H1 (cell line): Measurements from ENCODE around the gene GNA12. TPM values are rescaled to one million over a fixed set of nuclear protein-coding genes. Genes with fewer than 3 reads are reported as not detected.
A peak's percentile ranks its signal among the peaks of the same experiment; 100 is the strongest.

ENCODE experiments used
- CTCF ChIA-PET: fragments of 300-600 bp; sonication (Branson Sonifier 250); formaldehyde crosslinking; loops from one replicate; lab custom pipeline; 2021; ENCODE audit not compliant: partially characterized antibody; lab: Charles Lee
- POLR2A ChIA-PET: fragments of 300-600 bp; sonication (Branson Sonifier 250); formaldehyde crosslinking; loops from one replicate; lab custom pipeline; 2021; ENCODE audit warnings: inconsistent platforms; ENCODE audit not compliant: partially characterized antibody; lab: Charles Lee
- DNase-seq, 2 experiments: peaks; one replicate each; pipeline versions ENCODE4 v3.0.0 to v3.0.0-alpha.2; 2010 to 2022; ENCODE audit warnings: low spot score in 2 of 2, low read depth in 1 of 2, mixed read lengths in 1 of 2
- FAIRE-seq: peaks from 2 replicates; lab custom pipeline; 2011; peaks lifted over from hg19 to GRCh38; lab: Jason Lieb, UNC
- H2AFZ ChIP-seq: 2 replicates; pipeline ENCODE4 v1.8.1; 2012; ENCODE audit warnings: low read length, inconsistent platforms
- H2AK5ac ChIP-seq: 2 replicates; pipeline ENCODE4 v1.6.1; 2013; ENCODE audit warnings: low read depth, low read length
- H2BK120ac ChIP-seq: replicated peaks from 2 replicates; pipeline ENCODE3; 2013; ENCODE audit warnings: low read depth, low read length, inconsistent platforms
- H2BK12ac ChIP-seq: 2 replicates; pipeline ENCODE4 v1.6.1; 2013; ENCODE audit warnings: low read depth, low read length
- H2BK15ac ChIP-seq: 2 replicates; pipeline ENCODE4 v1.6.1; 2013; ENCODE audit warnings: low read length
- H2BK20ac ChIP-seq: 2 replicates; pipeline ENCODE4 v1.6.1; 2013; ENCODE audit warnings: low read length
- H2BK5ac ChIP-seq: 2 replicates; pipeline ENCODE4 v1.6.1; 2013; ENCODE audit warnings: low read depth, low read length
- H3K14ac ChIP-seq: 2 replicates; pipeline ENCODE4 v1.6.1; 2013; ENCODE audit warnings: inconsistent platforms; ENCODE audit not compliant: insufficient read length
- H3K18ac ChIP-seq: 2 replicates; pipeline ENCODE4 v1.6.1; 2013; ENCODE audit warnings: low read length; ENCODE audit errors: extremely low read depth
- H3K23ac ChIP-seq: 2 replicates; pipeline ENCODE4 v1.6.1; 2013; ENCODE audit warnings: inconsistent platforms; ENCODE audit not compliant: insufficient read length
- H3K23me2 ChIP-seq: 2 replicates; pipeline ENCODE4 v1.6.1; 2013; ENCODE audit warnings: low read depth, low read length
- H3K27ac ChIP-seq: 2 replicates; pipeline ENCODE4 v1.6.1; 2011; ENCODE audit warnings: low read depth, low read length, inconsistent platforms
- H3K27me3 ChIP-seq, 4 experiments: replicated peaks in 1 of 4; 1 replicate in 1 of 4; 2 replicates in 3 of 4; pipeline versions ENCODE4 v1.6.1 to v1.8.1; 2011 to 2013; ENCODE audit warnings: low read length in 3 of 4, mild to moderate bottlenecking in 3 of 4, inconsistent platforms in 2 of 4, mixed read lengths in 2 of 4, moderate library complexity in 1 of 4; ENCODE audit not compliant: control insufficient read depth in 3 of 4, insufficient read depth in 3 of 4; ENCODE audit errors: extremely low read depth in 1 of 4
- H3K36me3 ChIP-seq, 4 experiments: 2 replicates each; pipeline versions ENCODE4 v1.6.1 to v1.8.1; 2011 to 2013; ENCODE audit warnings: mild to moderate bottlenecking in 4 of 4, low read length in 3 of 4, moderate library complexity in 2 of 4, control low read depth in 1 of 4, inconsistent platforms in 1 of 4; ENCODE audit not compliant: insufficient read depth in 4 of 4, control insufficient read depth in 2 of 4
- H3K4ac ChIP-seq: replicated peaks from 2 replicates; pipeline ENCODE3; 2013; ENCODE audit warnings: low read length, low read depth, mixed read lengths, inconsistent platforms; ENCODE audit not compliant: insufficient read length
- H3K4me1 ChIP-seq, 4 experiments: replicated peaks in 1 of 4; 1 replicate in 1 of 4; 2 replicates in 3 of 4; pipeline versions ENCODE4 v1.6.1 to v1.8.1; 2011 to 2013; ENCODE audit warnings: low read length in 3 of 4, inconsistent platforms in 2 of 4, mixed read lengths in 1 of 4; ENCODE audit not compliant: insufficient read depth in 4 of 4, control insufficient read depth in 3 of 4
- H3K4me2 ChIP-seq, 2 experiments: 2 replicates each; pipeline versions ENCODE4 v1.6.1 to v1.8.1; 2011 to 2013; ENCODE audit warnings: low read depth in 2 of 2, low read length in 2 of 2, control low read depth in 1 of 2, inconsistent platforms in 1 of 2, mild to moderate bottlenecking in 1 of 2; ENCODE audit not compliant: insufficient read depth in 1 of 2
- H3K4me3 ChIP-seq, 4 experiments: fragments of 200-600, 300-600 bp in 1 of 4; sonication (generic), shearing (Covaris generic), sonication (Bioruptor Twin) in 1 of 4; 2 replicates each; pipeline versions ENCODE4 v1.5.1 to v1.8.1; 2011 to 2016; ENCODE audit warnings: low read length in 4 of 4, low read depth in 3 of 4, control low read depth in 2 of 4, inconsistent platforms in 2 of 4, mild to moderate bottlenecking in 2 of 4, mixed read lengths in 1 of 4, moderate library complexity in 1 of 4; ENCODE audit not compliant: insufficient read depth in 2 of 4; ENCODE audit errors: extremely low read depth in 1 of 4
- H3K56ac ChIP-seq: replicated peaks from 2 replicates; pipeline ENCODE3; 2013; ENCODE audit warnings: low read depth, mild to moderate bottlenecking, mixed read lengths, low read length, inconsistent platforms; ENCODE audit not compliant: insufficient read length
- H3K79me1 ChIP-seq: 2 replicates; pipeline ENCODE4 v1.6.1; 2013; ENCODE audit warnings: low read depth, low read length, control low read depth
- H3K79me2 ChIP-seq, 2 experiments: 2 replicates each; pipeline versions ENCODE4 v1.6.1 to v1.8.1; 2012 to 2013; ENCODE audit warnings: low read length in 2 of 2, mild to moderate bottlenecking in 2 of 2, inconsistent platforms in 1 of 2; ENCODE audit not compliant: insufficient read depth in 2 of 2, control insufficient read depth in 1 of 2
- H3K9ac ChIP-seq, 4 experiments: replicated peaks in 1 of 4; 1 replicate in 1 of 4; 2 replicates in 3 of 4; pipeline versions ENCODE4 v1.6.1 to v1.8.1; 2011 to 2013; ENCODE audit warnings: low read depth in 3 of 4, low read length in 3 of 4, control low read depth in 2 of 4, mild to moderate bottlenecking in 2 of 4, moderate library complexity in 2 of 4, inconsistent platforms in 1 of 4; ENCODE audit errors: extremely low read depth in 1 of 4
- H3K9me3 ChIP-seq, 2 experiments: 2 replicates each; pipeline versions ENCODE4 v1.6.1 to v1.8.1; 2012 to 2013; ENCODE audit warnings: mild to moderate bottlenecking in 2 of 2, moderate library complexity in 2 of 2, control low read depth in 1 of 2, inconsistent platforms in 1 of 2, low read depth in 1 of 2, low read length in 1 of 2, mixed read lengths in 1 of 2; ENCODE audit not compliant: insufficient read depth in 2 of 2
- H4K20me1 ChIP-seq, 2 experiments: replicated peaks in 1 of 2; 2 replicates each; pipeline versions ENCODE3 to v1.8.1; 2011 to 2013; ENCODE audit warnings: inconsistent platforms in 2 of 2, low read length in 2 of 2, mild to moderate bottlenecking in 1 of 2; ENCODE audit not compliant: insufficient read depth in 2 of 2, control insufficient read depth in 1 of 2
- H4K5ac ChIP-seq: 2 replicates; pipeline ENCODE4 v1.6.1; 2013; ENCODE audit warnings: low read length, low read depth, mixed read lengths, inconsistent platforms; ENCODE audit not compliant: insufficient read length
- H4K8ac ChIP-seq: 2 replicates; pipeline ENCODE4 v1.8.0; 2013; ENCODE audit warnings: mild to moderate bottlenecking, moderate library complexity, low read length, inconsistent platforms; ENCODE audit not compliant: insufficient read depth; ENCODE audit errors: extremely low read depth
- H4K91ac ChIP-seq: replicated peaks from 2 replicates; pipeline ENCODE3; 2013; ENCODE audit warnings: low read length, mixed read lengths, inconsistent platforms; ENCODE audit not compliant: insufficient read length
- ATF2 ChIP-seq: IDR thresholded peaks from 2 replicates; pipeline ENCODE4 v1.6.1; 2012; ENCODE audit warnings: low read length, inconsistent platforms
- EGR1 ChIP-seq: IDR thresholded peaks from 2 replicates; pipeline ENCODE4 v1.6.1; 2011; ENCODE audit warnings: low read depth, low read length, borderline replicate concordance
- HDAC2 ChIP-seq, 2 experiments: fragments of 300-600 bp in 1 of 2; sonication (generic) in 1 of 2; IDR thresholded peaks; 2 replicates each; pipeline ENCODE4 v1.6.1; 2011 to 2012; ENCODE audit warnings: low read depth in 2 of 2, low read length in 2 of 2, mild to moderate bottlenecking in 2 of 2, moderate library complexity in 2 of 2, borderline replicate concordance in 1 of 2, inconsistent platforms in 1 of 2
- JUND ChIP-seq: IDR thresholded peaks from 2 replicates; pipeline ENCODE4 v1.6.1; 2011; ENCODE audit warnings: mild to moderate bottlenecking, improper control_type of control experiment, low read length
- KDM1A ChIP-seq: fragments of 200-600, 300-600 bp; sonication (generic); IDR thresholded peaks from 2 replicates; pipeline ENCODE4 v1.7.1; 2016; ENCODE audit warnings: mild to moderate bottlenecking, low read length, borderline replicate concordance
- MAFK ChIP-seq: IDR thresholded peaks from 2 replicates; pipeline ENCODE4 v1.6.1; 2012; ENCODE audit warnings: low read depth, mild to moderate bottlenecking, improper control_type of control experiment, low read length
- POLR2AphosphoS5 ChIP-seq: IDR thresholded peaks from 2 replicates; pipeline ENCODE4 v1.6.1; 2011; ENCODE audit warnings: low read depth, low read length
- TAF1 ChIP-seq: IDR thresholded peaks from 2 replicates; pipeline ENCODE4 v1.6.1; 2011; ENCODE audit warnings: mild to moderate bottlenecking, low read depth, low read length
- WGBS, 2 experiments: shearing (Covaris generic) in 1 of 2; methylation state at CpG; one replicate each; pipeline versions ENCODE4 v1.1.6 to v1.1.7; 2013 to 2015; ENCODE audit warnings: low lambda C conversion rate in 2 of 2, mixed read lengths in 2 of 2, inconsistent platforms in 1 of 2, low coverage in 1 of 2, missing lambda C conversion rate in 1 of 2; ENCODE audit not compliant: insufficient replicate concordance in 2 of 2, insufficient coverage in 1 of 2, insufficient read length in 1 of 2; ENCODE audit errors: extremely low coverage in 1 of 2, missing lambda C conversion rate in 1 of 2; 5-methylcytosine and 5-hydroxymethylcytosine counted together
- polyA plus RNA-seq, 7 experiments: library from polyadenylated mRNA; depleted of rRNA in 3 of 7; stranded (reverse) in 5 of 7; unstranded in 2 of 7; fragments of >200 nt in 5 of 7; fragments of 200-250 nt in 2 of 7; gene quantifications; 1 replicate in 5 of 7; 2 replicates in 1 of 7; 4 replicates in 1 of 7; pipeline versions ENCODE4 v1.2.1 to v1.2.3, GENCODE V29; 2011 to 2013; ENCODE audit warnings: missing spikeins in 2 of 7, mixed read lengths in 2 of 7
- total RNA-seq: library from RNA; stranded (reverse); fragmentation: NEBNext Ultra II Directional; extraction: Animal tissue kit (Norgen Biotek cat#: 25700); gene quantifications from 2 replicates; pipeline ENCODE4 v1.2.1, GENCODE V29; 2021

GNA12 gene
- total and polyA plus RNA-seq, 2 of the 8 experiments (the other 6 are each of a cell fraction or from before 2014, with no cell fraction given), result 96.5 to 109 TPM

- FAIRE-seq (no peak), DNase-seq (peak in 1 of 2 experiments; percentile 65)
- Histone ChIP-seq H4K8ac (peak overlapping the region; percentile 19), H3K79me1 (peaks cover 19% of the 10 kb centered on the region; the same call in 1 of the 2 replicates), H4K20me1 (peaks cover 3 to 5% of the 10 kb centered on the region in 2 experiments), H3K23me2 (no peaks in the 10 kb centered on the region), H3K27ac (peak overlapping the region; percentile 31; the same call in 1 of the 2 replicates), H2BK15ac (peak overlapping the region; percentile 34; the same call in 1 of the 2 replicates), H3K79me2 (peaks cover 25 to 100% of the 10 kb centered on the region in 2 experiments), H3K23ac (no peak overlapping the region), H3K4me1 (peaks cover 29 to 48% (median 39%) of the 10 kb centered on the region in 4 experiments), H3K18ac (peak overlapping the region; percentile 93), H3K9me3 (no peaks in the 10 kb centered on the region), H2AK5ac (peak overlapping the region; percentile 100), H2BK20ac (peak overlapping the region; percentile 86; the same call in 1 of the 2 replicates), H2BK120ac (peak overlapping the region; percentile 89), H3K4me3 (no peak overlapping the region), H3K14ac (no peak overlapping the region), H3K56ac (peak overlapping the region; percentile 33), H3K4ac (peak overlapping the region; percentile 82), H4K5ac (peak overlapping the region; percentile 46), H3K36me3 (no peaks in the 10 kb centered on the region), H4K91ac (peak overlapping the region; percentile 90), H3K4me2 (peak overlapping the region; percentile 7 to 23; a peak in 3 of 4 replicates), H2BK5ac (peak overlapping the region; percentile 85), H2BK12ac (peak overlapping the region; percentile 72), H3K9ac (no peak overlapping the region), H2AFZ (no peak overlapping the region), H3K27me3 (no peaks in the 10 kb centered on the region)
- WGBS, 2 experiments, result 57% methylated on average over 31 of the region's 31 CpGs; no CpG with 5 or more reads in 1 of the 2 experiments
- ChIA-PET POLR2A (interaction anchor here (0.6 to 4.7 kb wide), 4 partner anchors 10 to 30 kb away, joined by 3 to 21 read pairs (median 4); no protein-coding TSS in a partner anchor), CTCF (interaction anchor here (1.0 to 2.1 kb wide), 4 partner anchors 10 to 105 kb away, joined by 3 to 11 read pairs (median 6); no protein-coding TSS in a partner anchor)
- TF ChIP-seq EGR1 (no peak), MAFK (peak; percentile 52; the same call in 1 of the 2 replicates), TAF1 (0 out of 2 replicates have a peak, but pooled peaks have one; percentile 16), ATF2 (0 out of 2 replicates have a peak, but pooled peaks have one; percentile 42), JUND (peak; percentile 41; the same call in 1 of the 2 replicates), HDAC2 (IDR thresholded peaks at IDR 0.05; ENCODE audit: borderline replicate concordance in 1 of 2, low read depth in 2 of 2, low read length in 2 of 2) (0 out of 4 replicates have a peak, but pooled peaks of 1 of the 2 experiments have one; percentile 36), KDM1A (0 out of 2 replicates have a peak, but pooled peaks have one; percentile 14), POLR2AphosphoS5 (peak; percentile 18; the same call in 1 of the 2 replicates)
Observed at GRCh38 chr7:2814946-2815874, 28.9 kb downstream of the GNA12 start.
